ENCODE data around the gene ACVR2B. TPM values are rescaled to one million over a fixed set of nuclear protein-coding genes. Genes with fewer than 3 reads are reported as not detected.
"Not testable (repeated sequence)": the region's sequence is repeated elsewhere in the genome, so short reads cannot be mapped to it uniquely, and the experiment has no call there.

Gene ACVR2B
- total and polyA plus RNA-seq, 7 donors: 0.59 to 11.9 (median 3.4) TPM

GRCh38 chr3:38421679-38422336 is 31.9 kb upstream of the ACVR2B start:
- no peaks in the 10 kb centered on the region for H3K4me1 ChIP-seq
- no peaks in the 10 kb centered on the region for H3K27me3 ChIP-seq (ENCODE audit: insufficient read depth in 3 of 3, low read length in 2 of 3)
- H3K4me3 ChIP-seq: no peak overlapping the region
- H3K27ac ChIP-seq: no peak overlapping the region
- no peaks in the 10 kb centered on the region for H3K9me3 ChIP-seq
- WGBS, 3 donors: 89 to 90% (median 90%) methylated on average over 7 of the region's 7 CpGs
- no peak for ATAC-seq
- intact Hi-C loops (cut with DNase I): no loop called here
- TF ChIP-seq, protein P1, sequence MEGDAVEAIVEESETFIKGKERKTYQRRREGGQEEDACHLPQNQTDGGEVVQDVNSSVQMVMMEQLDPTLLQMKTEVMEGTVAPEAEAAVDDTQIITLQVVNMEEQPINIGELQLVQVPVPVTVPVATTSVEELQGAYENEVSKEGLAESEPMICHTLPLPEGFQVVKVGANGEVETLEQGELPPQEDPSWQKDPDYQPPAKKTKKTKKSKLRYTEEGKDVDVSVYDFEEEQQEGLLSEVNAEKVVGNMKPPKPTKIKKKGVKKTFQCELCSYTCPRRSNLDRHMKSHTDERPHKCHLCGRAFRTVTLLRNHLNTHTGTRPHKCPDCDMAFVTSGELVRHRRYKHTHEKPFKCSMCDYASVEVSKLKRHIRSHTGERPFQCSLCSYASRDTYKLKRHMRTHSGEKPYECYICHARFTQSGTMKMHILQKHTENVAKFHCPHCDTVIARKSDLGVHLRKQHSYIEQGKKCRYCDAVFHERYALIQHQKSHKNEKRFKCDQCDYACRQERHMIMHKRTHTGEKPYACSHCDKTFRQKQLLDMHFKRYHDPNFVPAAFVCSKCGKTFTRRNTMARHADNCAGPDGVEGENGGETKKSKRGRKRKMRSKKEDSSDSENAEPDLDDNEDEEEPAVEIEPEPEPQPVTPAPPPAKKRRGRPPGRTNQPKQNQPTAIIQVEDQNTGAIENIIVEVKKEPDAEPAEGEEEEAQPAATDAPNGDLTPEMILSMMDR (IDR thresholded peaks at IDR 0.05): no peak
- no peaks in the 10 kb centered on the region for H3K36me3 ChIP-seq (ENCODE audit: insufficient read depth in 1 of 2, low read depth in 1 of 2)
- no peak for DNase-seq

GRCh38 chr3:38426798-38427426 is 26.8 kb upstream of the ACVR2B start:
- DNase-seq; H3K27ac ChIP-seq; H3K9me3 ChIP-seq; intact Hi-C loops (cut with DNase I); H3K4me3 ChIP-seq; ATAC-seq; H3K4me1 ChIP-seq; H3K27me3 ChIP-seq (ENCODE audit: insufficient read depth in 3 of 3, low read length in 2 of 3); H3K36me3 ChIP-seq (ENCODE audit: insufficient read depth in 1 of 2, low read depth in 1 of 2): not testable (repeated sequence)
- WGBS, 3 donors: 70 to 74% (median 72%) methylated on average over 6 of the region's 6 CpGs

DNA sequence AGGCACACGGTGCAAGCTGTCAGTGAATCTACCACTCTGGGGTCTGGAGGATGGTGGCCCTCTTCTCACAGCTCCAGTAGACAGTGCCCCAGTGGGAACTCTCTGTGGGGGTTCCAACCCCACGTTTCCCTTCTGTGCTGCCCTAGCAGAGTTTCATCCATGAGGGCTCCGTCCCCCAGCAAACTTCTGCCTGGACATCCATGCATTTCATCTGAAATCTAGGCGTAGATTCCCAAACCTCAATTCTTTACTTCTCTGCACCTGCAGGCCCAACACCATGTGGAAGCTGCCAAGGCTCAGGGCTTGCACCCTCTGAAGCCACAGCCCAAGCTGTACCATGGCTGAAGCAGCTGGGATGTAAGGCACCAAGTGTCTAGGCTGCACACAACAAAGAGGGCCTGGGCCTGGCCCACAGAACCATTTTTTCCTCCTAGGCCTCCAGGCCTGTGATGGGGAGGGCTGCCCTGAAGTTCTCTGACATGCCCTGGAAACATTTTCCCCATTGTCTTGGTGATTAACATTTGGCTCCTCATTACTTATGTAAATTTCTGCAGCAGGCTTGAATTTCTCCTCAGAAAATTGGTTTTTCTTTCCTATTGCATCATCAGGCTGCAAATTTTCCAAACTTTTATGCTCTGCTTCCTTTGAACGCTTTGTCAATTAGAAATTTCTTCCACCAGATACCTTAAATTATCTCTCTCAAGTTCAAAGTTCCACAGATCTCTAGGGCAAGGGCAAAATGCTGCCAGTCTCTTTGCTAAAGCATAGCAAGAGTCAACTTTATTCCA is 20.6 kb upstream of the ACVR2B start:
- DNase-seq; H3K36me3 ChIP-seq (ENCODE audit: insufficient read depth in 1 of 2, low read depth in 1 of 2); H3K27me3 ChIP-seq (ENCODE audit: insufficient read depth in 3 of 3, low read length in 2 of 3); H3K4me1 ChIP-seq; H3K27ac ChIP-seq; ATAC-seq; intact Hi-C loops (cut with DNase I); H3K4me3 ChIP-seq: not testable (repeated sequence)
- WGBS, 3 donors: 94 to 98% (median 95%) methylated on average over 5 of the region's 5 CpGs
- H3K9me3 ChIP-seq: peaks cover 27% of the 10 kb centered on the region

DNA sequence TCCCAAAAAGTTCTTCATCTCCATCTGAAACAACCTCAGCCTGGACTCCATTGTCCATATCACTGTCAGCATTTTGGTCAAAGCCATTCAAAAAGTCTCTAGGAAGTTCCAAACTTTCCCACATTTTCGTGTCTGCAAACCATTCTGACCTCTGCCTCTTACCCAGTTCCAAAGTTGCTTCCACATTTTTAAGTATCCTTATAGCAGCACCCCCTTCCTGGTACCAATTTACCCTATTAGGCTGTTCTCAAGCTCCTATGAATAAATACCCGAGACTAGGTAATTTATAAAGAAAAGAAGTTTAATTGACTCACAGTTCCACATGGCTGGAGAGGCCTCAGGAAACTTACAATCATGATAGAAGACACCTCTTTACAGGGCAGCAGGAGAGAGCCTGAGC is 20.0 kb upstream of the ACVR2B start:
- H3K4me1 ChIP-seq; H3K27me3 ChIP-seq (ENCODE audit: insufficient read depth in 3 of 3, low read length in 2 of 3); DNase-seq; H3K27ac ChIP-seq; intact Hi-C loops (cut with DNase I); H3K36me3 ChIP-seq (ENCODE audit: insufficient read depth in 1 of 2, low read depth in 1 of 2); H3K4me3 ChIP-seq; ATAC-seq: not testable (repeated sequence)
- peaks cover 27% of the 10 kb centered on the region for H3K9me3 ChIP-seq
- 69 to 78% (median 76%) methylated on average over 2 of the region's 2 CpGs for WGBS, 3 donors

GRCh38 chr3:38438436-38439069 is 15.1 kb upstream of the ACVR2B start:
- H3K27me3 ChIP-seq (ENCODE audit: insufficient read depth in 3 of 3, low read length in 2 of 3); DNase-seq; H3K4me1 ChIP-seq; H3K27ac ChIP-seq; intact Hi-C loops (cut with DNase I); H3K4me3 ChIP-seq; H3K36me3 ChIP-seq (ENCODE audit: insufficient read depth in 1 of 2, low read depth in 1 of 2); ATAC-seq: not testable (repeated sequence)
- peaks cover 14% of the 10 kb centered on the region for H3K9me3 ChIP-seq
- 58% methylated on average over 5 of the region's 5 CpGs for WGBS, 3 donors

DNA sequence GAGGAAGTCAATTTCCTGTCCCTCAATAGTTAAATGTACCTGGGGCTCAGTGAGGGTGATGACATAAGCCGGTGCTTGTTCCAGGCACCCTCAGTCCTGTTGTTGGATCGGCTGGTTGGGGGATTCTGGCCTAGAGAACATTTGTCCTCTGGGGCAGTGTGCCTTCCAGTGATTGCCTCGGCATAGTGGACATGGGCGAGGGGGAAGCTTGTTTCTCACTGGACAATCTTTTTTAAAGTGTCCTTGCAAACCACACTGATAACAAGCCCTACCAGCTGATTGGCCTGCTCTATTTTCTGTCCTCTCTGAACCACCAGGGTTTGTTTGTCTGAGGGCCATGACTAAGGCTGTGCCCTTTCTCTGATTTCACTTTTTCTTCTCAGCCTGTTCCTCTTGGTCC is 10.5 kb upstream of the ACVR2B start:
- intact Hi-C loops (cut with DNase I); ATAC-seq; H3K9me3 ChIP-seq; DNase-seq; H3K36me3 ChIP-seq (ENCODE audit: insufficient read depth in 1 of 2, low read depth in 1 of 2); H3K4me1 ChIP-seq; H3K27me3 ChIP-seq (ENCODE audit: insufficient read depth in 3 of 3, low read length in 2 of 3); H3K4me3 ChIP-seq; H3K27ac ChIP-seq: not testable (repeated sequence)
- 48 to 88% (median 77%) methylated on average over 4 of the region's 4 CpGs for WGBS, 3 donors

All from psoas muscle (tissue), 8 donors.